Cerebellar nuclear complex (tissue), 1 donor: Measurements from ENCODE around the gene HPD.
A peak's percentile ranks its signal among the peaks of the same experiment; 100 is the strongest.
"Not testable (repeated sequence)": the region's sequence is repeated elsewhere in the genome, so short reads cannot be mapped to it uniquely, and the experiment has no call there.

Experiments
- DNase-seq, 2 experiments: peaks; one replicate each; lab custom pipeline; 2025; lab: John Stamatoyannopoulos, UW

The HPD gene

GRCh38 chr12:121866331-121866730 is 7.7 kb upstream of the HPD start:
- DNase-seq: no peak

GRCh38 chr12:121861636-121862254 is 3.1 kb upstream of the HPD start:
- DNase-seq: no peak

- not testable (repeated sequence) for DNase-seq
These were observed 2.0 kb upstream of the HPD start for GRCh38 chr12:121860699-121861098.

- DNase-seq: no peak
These were observed 1.6 kb upstream of the HPD start for GRCh38 chr12:121860257-121860656.

- DNase-seq: no peak
These were observed 369 bp downstream of the HPD start for GRCh38 chr12:121858318-121858661.

GRCh38 chr12:121857322-121858246 is 1.1 kb downstream of the HPD start:
- DNase-seq: no peak

GRCh38 chr12:121852392-121852791 is 6.3 kb downstream of the HPD start:
- DNase-seq: not testable (repeated sequence)

GRCh38 chr12:121849665-121850064 is 9.0 kb downstream of the HPD start:
- DNase-seq: no peak

GRCh38 chr12:121849211-121849610 is 9.4 kb downstream of the HPD start:
- DNase-seq: no peak

GRCh38 chr12:121845701-121846100 is 13.0 kb downstream of the HPD start:
- no peak for DNase-seq

- DNase-seq: no peak
These were observed 15.2 kb downstream of the HPD start for GRCh38 chr12:121843236-121843982.

- no peak for DNase-seq
These were observed 18.5 kb downstream of the HPD start for GRCh38 chr12:121839993-121840761.

- DNase-seq: peak; percentile 53 to 68
These were observed 19.3 kb downstream of the HPD start for GRCh38 chr12:121839106-121839992.

GRCh38 chr12:121838126-121838525 is 20.5 kb downstream of the HPD start:
- no peak for DNase-seq

- DNase-seq: no peak
These were observed 21.0 kb downstream of the HPD start for GRCh38 chr12:121837680-121838079.

GRCh38 chr12:121831571-121832245 is 27.0 kb downstream of the HPD start:
- no peak for DNase-seq

GRCh38 chr12:121830588-121831265 is 27.9 kb downstream of the HPD start:
- DNase-seq: no peak

GRCh38 chr12:121830134-121830533 is 28.5 kb downstream of the HPD start:
- no peak for DNase-seq

GRCh38 chr12:121829250-121829918 is 29.3 kb downstream of the HPD start:
- no peak for DNase-seq
